ENCODE measurements around the gene PLEKHO1. TPM values are rescaled to one million over a fixed set of nuclear protein-coding genes. Genes with fewer than 3 reads are reported as not detected.

Gene PLEKHO1
- total and polyA plus RNA-seq, 2 donors (not counting 1 experiment from before 2014, with no cell fraction given): 48.3 to 65.6 TPM

DNA sequence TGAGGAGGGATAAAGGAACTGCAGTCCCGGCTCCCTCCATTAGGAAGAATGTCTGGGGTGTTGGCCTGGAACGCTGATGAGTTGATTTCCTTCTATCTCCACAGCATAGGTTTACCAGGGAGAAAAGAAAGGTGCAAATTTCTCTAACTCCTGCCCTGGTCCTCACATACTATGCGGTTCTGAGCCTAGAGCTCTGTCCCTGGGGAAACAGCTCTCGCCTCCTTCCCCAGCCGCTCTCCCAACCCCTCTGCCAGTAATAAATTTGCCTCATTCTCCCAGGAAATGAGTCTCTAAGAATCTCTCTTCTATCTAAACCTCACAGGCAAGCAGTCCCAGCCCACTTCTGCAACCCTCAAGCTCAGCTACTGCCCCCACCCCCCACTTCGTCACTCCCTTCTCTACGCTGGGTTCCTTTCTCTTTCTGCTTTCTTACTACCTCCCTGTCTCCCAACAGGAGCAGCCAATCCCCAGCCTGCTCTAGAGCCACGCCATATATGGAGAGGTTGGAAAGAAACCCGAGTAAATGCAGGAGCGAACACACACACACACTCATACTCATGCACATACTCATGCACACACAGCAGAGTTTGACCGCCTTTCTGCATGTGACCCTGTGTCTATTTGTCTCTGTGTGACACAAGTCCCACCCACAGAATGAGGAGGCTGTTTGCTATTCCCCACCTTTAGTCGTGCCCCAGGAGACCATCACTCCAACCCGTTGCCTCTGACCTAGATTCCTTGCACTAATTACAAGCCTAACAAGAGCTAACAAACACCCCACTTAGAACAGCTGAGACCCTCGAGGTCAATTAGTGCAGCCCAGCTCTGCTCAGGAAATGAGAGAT is 13.4 kb downstream of the PLEKHO1 start:
- Histone ChIP-seq H2AFZ (ENCODE audit: low read length) (peak overlapping the region; percentile 27), H3K79me2 (ENCODE audit: control insufficient read depth, insufficient read depth, low read length) (peaks cover 3% of the 10 kb centered on the region), H3K36me3 (ENCODE audit: control insufficient read depth, insufficient read depth, low read length) (peaks cover 12% of the 10 kb centered on the region), H3K4me3 (replicated peaks in 1 of 4; ENCODE audit: control extremely low read depth in 1 of 4, insufficient read depth in 1 of 4, low read depth in 3 of 4, low read length in 4 of 4) (peak overlapping the region in 3 of 4 experiments; percentile 12 to 39 (median 39)), H3K27ac (ENCODE audit: insufficient read depth, low read length) (peak overlapping the region; percentile 94), H3K27me3 (ENCODE audit: control insufficient read depth, insufficient read depth, low read length) (no peaks in the 10 kb centered on the region), H3K9ac (ENCODE audit: insufficient read depth, low read length) (peak overlapping the region; percentile 58), H3K4me1 (ENCODE audit: control insufficient read depth, extremely low read depth, insufficient read depth, low read length) (peaks cover 28% of the 10 kb centered on the region), H4K20me1 (ENCODE audit: control insufficient read depth, extremely low read depth, insufficient read depth, low read length) (no peaks in the 10 kb centered on the region), H3K4me2 (ENCODE audit: extremely low read depth, insufficient read depth, low read length) (peak overlapping the region; percentile 69), H3K9me3 (ENCODE audit: control insufficient read depth, insufficient read depth, low read depth, low read length) (no peaks in the 10 kb centered on the region)
- peak; percentile 100 for DNase-seq (ENCODE audit: low read depth in 2 of 2)
- TF ChIP-seq EZH2 (IDR thresholded peaks at IDR 0.05; ENCODE audit: low read length, missing control alignments): no peak
- TF ChIP-seq, protein P1, sequence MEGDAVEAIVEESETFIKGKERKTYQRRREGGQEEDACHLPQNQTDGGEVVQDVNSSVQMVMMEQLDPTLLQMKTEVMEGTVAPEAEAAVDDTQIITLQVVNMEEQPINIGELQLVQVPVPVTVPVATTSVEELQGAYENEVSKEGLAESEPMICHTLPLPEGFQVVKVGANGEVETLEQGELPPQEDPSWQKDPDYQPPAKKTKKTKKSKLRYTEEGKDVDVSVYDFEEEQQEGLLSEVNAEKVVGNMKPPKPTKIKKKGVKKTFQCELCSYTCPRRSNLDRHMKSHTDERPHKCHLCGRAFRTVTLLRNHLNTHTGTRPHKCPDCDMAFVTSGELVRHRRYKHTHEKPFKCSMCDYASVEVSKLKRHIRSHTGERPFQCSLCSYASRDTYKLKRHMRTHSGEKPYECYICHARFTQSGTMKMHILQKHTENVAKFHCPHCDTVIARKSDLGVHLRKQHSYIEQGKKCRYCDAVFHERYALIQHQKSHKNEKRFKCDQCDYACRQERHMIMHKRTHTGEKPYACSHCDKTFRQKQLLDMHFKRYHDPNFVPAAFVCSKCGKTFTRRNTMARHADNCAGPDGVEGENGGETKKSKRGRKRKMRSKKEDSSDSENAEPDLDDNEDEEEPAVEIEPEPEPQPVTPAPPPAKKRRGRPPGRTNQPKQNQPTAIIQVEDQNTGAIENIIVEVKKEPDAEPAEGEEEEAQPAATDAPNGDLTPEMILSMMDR (conservative IDR thresholded peaks at IDR 0.05 in 1 of 2, IDR thresholded peaks at IDR 0.05 in 1 of 2; ENCODE audit: low read depth in 1 of 2, low read length in 2 of 2): peak in 1 of 2 donors; percentile 25

DNA sequence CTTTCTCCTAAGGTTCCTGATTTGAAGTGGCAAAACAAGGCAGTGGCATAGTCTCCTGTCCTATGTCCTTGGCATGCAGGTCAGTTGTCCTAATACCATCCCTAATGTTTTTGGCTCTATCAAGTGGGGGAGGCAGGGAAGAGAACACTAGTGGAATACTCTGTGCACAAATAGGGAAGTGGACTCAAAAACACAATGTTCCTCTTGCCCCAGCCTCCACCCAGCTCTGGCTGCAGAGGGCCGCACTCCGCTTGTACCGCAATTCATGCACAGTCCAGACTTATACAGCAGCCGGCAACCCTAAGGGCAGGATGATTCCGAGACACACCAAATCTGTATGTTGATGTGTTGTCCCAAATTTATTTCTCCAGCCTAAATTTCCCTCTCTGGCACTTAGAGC is 14.5 kb downstream of the PLEKHO1 start:
- H2AFZ ChIP-seq (ENCODE audit: low read length): no peak overlapping the region
- no peak overlapping the region for H3K9ac ChIP-seq (ENCODE audit: insufficient read depth, low read length)
- DNase-seq (ENCODE audit: low read depth in 2 of 2): no peak
- no peak overlapping the region for H3K4me2 ChIP-seq (ENCODE audit: extremely low read depth, insufficient read depth, low read length)
- H3K36me3 ChIP-seq (ENCODE audit: control insufficient read depth, insufficient read depth, low read length): peaks cover 7% of the 10 kb centered on the region
- H3K27me3 ChIP-seq (ENCODE audit: control insufficient read depth, insufficient read depth, low read length): no peaks in the 10 kb centered on the region
- no peak overlapping the region for H3K27ac ChIP-seq (ENCODE audit: insufficient read depth, low read length)
- no peaks in the 10 kb centered on the region for H4K20me1 ChIP-seq (ENCODE audit: control insufficient read depth, extremely low read depth, insufficient read depth, low read length)
- TF ChIP-seq, protein P1 (conservative IDR thresholded peaks at IDR 0.05 in 1 of 2, IDR thresholded peaks at IDR 0.05 in 1 of 2; ENCODE audit: low read depth in 1 of 2, low read length in 2 of 2): no peak
- no peak for TF ChIP-seq EZH2 (IDR thresholded peaks at IDR 0.05; ENCODE audit: low read length, missing control alignments)
- no peak overlapping the region for H3K4me3 ChIP-seq (replicated peaks in 1 of 4; ENCODE audit: control extremely low read depth in 1 of 4, insufficient read depth in 1 of 4, low read depth in 3 of 4, low read length in 4 of 4)
- H3K79me2 ChIP-seq (ENCODE audit: control insufficient read depth, insufficient read depth, low read length): peaks cover 3% of the 10 kb centered on the region
- H3K9me3 ChIP-seq (ENCODE audit: control insufficient read depth, insufficient read depth, low read depth, low read length): no peaks in the 10 kb centered on the region
- peaks cover 25% of the 10 kb centered on the region for H3K4me1 ChIP-seq (ENCODE audit: control insufficient read depth, extremely low read depth, insufficient read depth, low read length)

DNA sequence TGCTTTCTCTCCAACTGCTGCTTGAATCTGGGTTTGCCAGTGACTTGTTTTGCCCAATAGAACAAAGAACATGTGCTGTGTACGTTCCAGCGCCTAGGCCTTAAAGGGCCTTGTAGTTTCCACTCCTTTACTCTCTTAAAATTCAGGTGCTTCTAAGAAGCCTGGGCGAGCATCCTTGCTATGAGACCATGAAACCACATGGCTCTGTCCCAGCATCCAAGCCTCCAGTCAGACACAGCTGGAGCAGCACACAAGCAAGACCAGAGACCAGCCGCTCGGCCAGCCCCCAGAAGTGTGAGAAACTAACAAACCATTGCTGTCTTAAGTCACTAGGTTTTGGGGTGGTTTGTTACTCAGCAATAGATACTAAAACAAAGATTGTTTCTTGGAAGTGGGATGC is 15.1 kb downstream of the PLEKHO1 start:
- Histone ChIP-seq H3K9ac (ENCODE audit: insufficient read depth, low read length) (no peak overlapping the region), H3K9me3 (ENCODE audit: control insufficient read depth, insufficient read depth, low read depth, low read length) (no peaks in the 10 kb centered on the region), H3K4me1 (ENCODE audit: control insufficient read depth, extremely low read depth, insufficient read depth, low read length) (peaks cover 20% of the 10 kb centered on the region), H3K36me3 (ENCODE audit: control insufficient read depth, insufficient read depth, low read length) (peaks cover 3% of the 10 kb centered on the region), H3K27ac (ENCODE audit: insufficient read depth, low read length) (no peak overlapping the region), H2AFZ (ENCODE audit: low read length) (no peak overlapping the region), H3K4me3 (replicated peaks in 1 of 4; ENCODE audit: control extremely low read depth in 1 of 4, insufficient read depth in 1 of 4, low read depth in 3 of 4, low read length in 4 of 4) (no peak overlapping the region), H4K20me1 (ENCODE audit: control insufficient read depth, extremely low read depth, insufficient read depth, low read length) (no peaks in the 10 kb centered on the region), H3K79me2 (ENCODE audit: control insufficient read depth, insufficient read depth, low read length) (no peaks in the 10 kb centered on the region), H3K4me2 (ENCODE audit: extremely low read depth, insufficient read depth, low read length) (no peak overlapping the region), H3K27me3 (ENCODE audit: control insufficient read depth, insufficient read depth, low read length) (no peaks in the 10 kb centered on the region)
- TF ChIP-seq EZH2 (IDR thresholded peaks at IDR 0.05; ENCODE audit: low read length, missing control alignments): no peak
- TF ChIP-seq, protein P1 (conservative IDR thresholded peaks at IDR 0.05 in 1 of 2, IDR thresholded peaks at IDR 0.05 in 1 of 2; ENCODE audit: low read depth in 1 of 2, low read length in 2 of 2): no peak
- DNase-seq (ENCODE audit: low read depth in 2 of 2): peak in 1 of 2 donors; percentile 66

Measured in fibroblast of lung (primary cell).